ENCODE measurements around the gene CACNA2D1.
"Not testable (repeated sequence)": the region's sequence is repeated elsewhere in the genome, so short reads cannot be mapped to it uniquely, and the experiment has no call there.

The CACNA2D1 gene

GRCh38 chr7:82389876-82390275, 53.7 kb downstream of the CACNA2D1 start:
- DNase-seq = no peak

GRCh38 chr7:82388138-82388537, 55.4 kb downstream of the CACNA2D1 start:
- DNase-seq = no peak

GRCh38 chr7:82386571-82386970, 57.0 kb downstream of the CACNA2D1 start:
- DNase-seq = not testable (repeated sequence)

GRCh38 chr7:82384779-82385178, 58.8 kb downstream of the CACNA2D1 start:
- DNase-seq = no peak

GRCh38 chr7:82384051-82384464, 59.5 kb downstream of the CACNA2D1 start:
- DNase-seq = no peak

GRCh38 chr7:82382276-82382675, 61.3 kb downstream of the CACNA2D1 start:
- DNase-seq = no peak

- DNase-seq = peak; percentile 17
Measured at GRCh38 chr7:82376739-82377138, 66.8 kb downstream of the CACNA2D1 start.

GRCh38 chr7:82375713-82376112, 67.9 kb downstream of the CACNA2D1 start:
- DNase-seq = no peak

GRCh38 chr7:82375129-82375528, 68.4 kb downstream of the CACNA2D1 start:
- no peak for DNase-seq

GRCh38 chr7:82373926-82374635, 69.5 kb downstream of the CACNA2D1 start:
- peak; percentile 57 for DNase-seq

GRCh38 chr7:82364671-82365070, 78.9 kb downstream of the CACNA2D1 start:
- DNase-seq = no peak

GRCh38 chr7:82364048-82364447, 79.5 kb downstream of the CACNA2D1 start:
- DNase-seq = no peak

GRCh38 chr7:82362129-82362706, 81.4 kb downstream of the CACNA2D1 start:
- DNase-seq = no peak

GRCh38 chr7:82360591-82361368, 82.8 kb downstream of the CACNA2D1 start:
- no peak for DNase-seq

- no peak for DNase-seq
Measured at GRCh38 chr7:82359426-82359825, 84.2 kb downstream of the CACNA2D1 start.

- DNase-seq = no peak
Measured at GRCh38 chr7:82358923-82359322, 84.7 kb downstream of the CACNA2D1 start.

- DNase-seq = no peak
Measured at GRCh38 chr7:82358009-82358578, 85.5 kb downstream of the CACNA2D1 start.

- DNase-seq = no peak
Measured at GRCh38 chr7:82348251-82348650, 95.3 kb downstream of the CACNA2D1 start.

- no peak for DNase-seq
Measured at GRCh38 chr7:82347808-82348207, 95.8 kb downstream of the CACNA2D1 start.

GRCh38 chr7:82345886-82346285, 97.7 kb downstream of the CACNA2D1 start:
- no peak for DNase-seq

- DNase-seq = no peak
Measured at GRCh38 chr7:82343716-82344115, 99.9 kb downstream of the CACNA2D1 start.

- no peak for DNase-seq
Measured at GRCh38 chr7:82339958-82340357, 103.6 kb downstream of the CACNA2D1 start.

GRCh38 chr7:82335927-82336326, 107.7 kb downstream of the CACNA2D1 start:
- DNase-seq = peak; percentile 83

GRCh38 chr7:82335001-82335400, 108.6 kb downstream of the CACNA2D1 start:
- DNase-seq = no peak
